PFSK-1 (cell line): ENCODE data around the gene ADAMTS7.

Experiments
- POLR2AphosphoS5 ChIP-seq: IDR thresholded peaks from 2 replicates; pipeline ENCODE4 v1.6.1; 2012; ENCODE audit warnings: low read depth, mild to moderate bottlenecking, control low read depth, low read length, moderate library complexity
- SIN3A ChIP-seq: IDR thresholded peaks from 2 replicates; pipeline ENCODE4 v1.6.1; 2012; ENCODE audit warnings: mild to moderate bottlenecking, low read length, moderate library complexity, borderline replicate concordance; ENCODE audit not compliant: insufficient read depth
- TAF1 ChIP-seq: IDR thresholded peaks from 2 replicates; pipeline ENCODE4 v1.6.1; 2012; ENCODE audit warnings: low read length, control low read depth, borderline replicate concordance; ENCODE audit not compliant: insufficient read depth
- TF ChIP-seq, protein P1 (sequence below), 2 experiments: IDR thresholded peaks; 2 replicates each; pipeline versions ENCODE4 v1.6.1 to v1.8.0; 2011 to 2012; ENCODE audit warnings: low read depth in 2 of 2, low read length in 2 of 2, control low read depth in 1 of 2, inconsistent platforms in 1 of 2, mild to moderate bottlenecking in 1 of 2, moderate library complexity in 1 of 2; ENCODE audit not compliant: insufficient read depth in 1 of 2

DNA sequence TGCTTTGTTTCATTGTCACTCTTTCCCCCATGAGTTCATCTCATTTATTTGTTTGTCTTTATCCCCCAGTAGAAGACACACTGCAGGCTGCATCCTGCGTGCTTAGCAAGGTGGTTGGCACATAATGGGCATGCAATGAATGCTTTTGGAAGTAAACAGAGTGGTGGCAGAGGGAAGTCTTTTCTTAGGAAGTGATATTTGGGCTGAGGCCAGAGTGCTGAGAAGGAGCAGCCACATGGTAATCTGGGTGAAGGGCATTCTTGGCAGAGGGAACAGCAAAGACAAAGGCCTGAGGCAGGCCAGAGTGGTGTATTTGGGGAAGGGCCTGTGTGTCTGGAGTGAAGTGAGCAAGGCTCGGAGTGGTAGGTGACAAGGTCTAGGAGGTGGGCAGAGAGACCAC lies 17.7 kb upstream of the ADAMTS7 start:
- TF ChIP-seq TAF1 (no peak), POLR2AphosphoS5 (no peak), SIN3A (no peak)
- TF ChIP-seq, protein P1, sequence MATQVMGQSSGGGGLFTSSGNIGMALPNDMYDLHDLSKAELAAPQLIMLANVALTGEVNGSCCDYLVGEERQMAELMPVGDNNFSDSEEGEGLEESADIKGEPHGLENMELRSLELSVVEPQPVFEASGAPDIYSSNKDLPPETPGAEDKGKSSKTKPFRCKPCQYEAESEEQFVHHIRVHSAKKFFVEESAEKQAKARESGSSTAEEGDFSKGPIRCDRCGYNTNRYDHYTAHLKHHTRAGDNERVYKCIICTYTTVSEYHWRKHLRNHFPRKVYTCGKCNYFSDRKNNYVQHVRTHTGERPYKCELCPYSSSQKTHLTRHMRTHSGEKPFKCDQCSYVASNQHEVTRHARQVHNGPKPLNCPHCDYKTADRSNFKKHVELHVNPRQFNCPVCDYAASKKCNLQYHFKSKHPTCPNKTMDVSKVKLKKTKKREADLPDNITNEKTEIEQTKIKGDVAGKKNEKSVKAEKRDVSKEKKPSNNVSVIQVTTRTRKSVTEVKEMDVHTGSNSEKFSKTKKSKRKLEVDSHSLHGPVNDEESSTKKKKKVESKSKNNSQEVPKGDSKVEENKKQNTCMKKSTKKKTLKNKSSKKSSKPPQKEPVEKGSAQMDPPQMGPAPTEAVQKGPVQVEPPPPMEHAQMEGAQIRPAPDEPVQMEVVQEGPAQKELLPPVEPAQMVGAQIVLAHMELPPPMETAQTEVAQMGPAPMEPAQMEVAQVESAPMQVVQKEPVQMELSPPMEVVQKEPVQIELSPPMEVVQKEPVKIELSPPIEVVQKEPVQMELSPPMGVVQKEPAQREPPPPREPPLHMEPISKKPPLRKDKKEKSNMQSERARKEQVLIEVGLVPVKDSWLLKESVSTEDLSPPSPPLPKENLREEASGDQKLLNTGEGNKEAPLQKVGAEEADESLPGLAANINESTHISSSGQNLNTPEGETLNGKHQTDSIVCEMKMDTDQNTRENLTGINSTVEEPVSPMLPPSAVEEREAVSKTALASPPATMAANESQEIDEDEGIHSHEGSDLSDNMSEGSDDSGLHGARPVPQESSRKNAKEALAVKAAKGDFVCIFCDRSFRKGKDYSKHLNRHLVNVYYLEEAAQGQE (IDR thresholded peaks at IDR 0.05; ENCODE audit: insufficient read depth in 1 of 2, low read depth in 2 of 2, low read length in 2 of 2), result no peak
